Activated T-cell treated with anti-CD3 and anti-CD28 coated beads, Interleukin-2, amount 50 U/mL, for 48 hours (primary cell): ENCODE measurements around the gene OPN1MW2.
"Not testable (repeated sequence)": the region's sequence is repeated elsewhere in the genome, so short reads cannot be mapped to it uniquely, and the experiment has no call there.

Experiments
- DNase-seq, 2 experiments: peaks; one replicate each; pipeline ENCODE4 v3.0.0-alpha.2; 2020

OPN1MW2 gene

DNA sequence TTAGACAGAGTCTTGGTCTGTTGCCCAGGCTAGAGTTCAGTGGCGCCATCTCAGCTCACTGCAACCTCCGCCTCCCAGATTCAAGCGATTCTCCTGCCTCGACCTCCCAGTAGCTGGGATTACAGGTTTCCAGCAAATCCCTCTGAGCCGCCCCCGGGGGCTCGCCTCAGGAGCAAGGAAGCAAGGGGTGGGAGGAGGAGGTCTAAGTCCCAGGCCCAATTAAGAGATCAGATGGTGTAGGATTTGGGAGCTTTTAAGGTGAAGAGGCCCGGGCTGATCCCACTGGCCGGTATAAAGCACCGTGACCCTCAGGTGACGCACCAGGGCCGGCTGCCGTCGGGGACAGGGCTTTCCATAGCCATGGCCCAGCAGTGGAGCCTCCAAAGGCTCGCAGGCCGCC lies at the start of gene OPN1MW2:
OPN1MW2 (plus strand) TSS at position 301 of the 400 bp plus-strand sequence; CDS start at position 361, 60 bp downstream.
- not testable (repeated sequence) for DNase-seq

DNA sequence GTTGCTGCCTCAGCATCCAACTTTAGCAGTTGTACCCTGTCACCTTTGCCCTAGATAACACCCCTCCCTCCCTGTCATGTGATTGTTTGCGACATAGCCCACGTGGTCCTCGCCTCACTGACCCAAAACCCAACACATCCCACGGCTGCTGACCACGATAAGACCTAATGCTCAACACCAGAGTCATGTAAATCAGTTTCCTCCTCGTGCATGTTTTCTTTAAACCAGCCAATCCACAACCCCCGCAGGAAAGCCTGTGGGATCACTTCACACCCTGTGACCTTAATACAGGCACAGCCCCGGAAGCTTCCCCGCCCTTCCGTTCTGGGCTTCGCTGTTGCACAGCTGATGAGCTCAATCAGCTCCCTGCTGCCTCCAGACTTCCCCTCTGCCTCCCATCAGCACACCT lies 47.0 kb upstream of the OPN1MW2 start:
- DNase-seq, result not testable (repeated sequence)

DNA sequence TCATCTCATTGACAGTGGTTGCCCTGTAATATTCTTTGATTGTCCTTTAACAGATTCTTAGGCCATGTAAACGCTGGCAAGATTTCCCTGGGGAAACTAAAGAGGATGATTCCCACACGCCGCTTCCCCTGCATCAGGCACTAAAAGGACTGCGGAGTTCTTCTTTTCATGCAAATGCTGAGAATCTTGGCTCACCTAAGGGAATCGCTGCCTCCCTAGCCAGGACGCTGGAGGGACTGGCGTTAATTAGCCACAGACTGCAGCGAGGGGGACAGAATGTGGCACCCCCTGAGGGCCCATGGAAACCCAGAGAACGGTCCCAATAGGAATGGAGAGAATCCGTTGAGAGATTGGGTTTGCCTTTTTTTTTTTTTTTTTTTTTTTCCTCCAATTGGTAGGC lies 45.2 kb upstream of the OPN1MW2 start:
- not testable (repeated sequence) for DNase-seq

DNA sequence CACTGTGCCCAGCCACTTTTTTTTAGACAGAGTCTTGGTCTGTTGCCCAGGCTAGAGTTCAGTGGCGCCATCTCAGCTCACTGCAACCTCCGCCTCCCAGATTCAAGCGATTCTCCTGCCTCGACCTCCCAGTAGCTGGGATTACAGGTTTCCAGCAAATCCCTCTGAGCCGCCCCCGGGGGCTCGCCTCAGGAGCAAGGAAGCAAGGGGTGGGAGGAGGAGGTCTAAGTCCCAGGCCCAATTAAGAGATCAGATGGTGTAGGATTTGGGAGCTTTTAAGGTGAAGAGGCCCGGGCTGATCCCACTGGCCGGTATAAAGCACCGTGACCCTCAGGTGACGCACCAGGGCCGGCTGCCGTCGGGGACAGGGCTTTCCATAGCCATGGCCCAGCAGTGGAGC lies 37.3 kb upstream of the OPN1MW2 start, which contains the start of gene OPN1MW:
OPN1MW (plus strand) TSS at position 301 of the 400 bp plus-strand sequence; CDS start at position 383, 82 bp downstream.
- DNase-seq, result not testable (repeated sequence)

DNA sequence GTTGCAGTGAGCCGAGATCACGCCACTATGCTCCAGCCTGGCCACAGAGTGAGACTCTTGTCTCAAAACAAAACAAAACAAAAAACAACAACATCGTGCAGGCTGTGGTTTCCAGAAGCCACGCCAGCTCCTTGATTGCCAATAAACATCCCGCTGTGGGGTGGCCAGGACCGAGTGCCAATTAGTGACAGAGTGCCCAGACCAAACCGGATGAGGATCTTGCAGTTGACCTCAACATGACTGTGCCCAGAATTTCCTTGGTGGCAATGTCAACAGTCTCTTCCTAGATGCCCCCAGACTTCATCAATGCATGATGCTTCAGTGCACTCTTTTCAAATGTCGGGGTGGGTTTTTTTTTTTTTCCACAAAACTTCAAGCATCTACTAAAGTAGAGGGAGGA lies 35.8 kb upstream of the OPN1MW2 start:
- not testable (repeated sequence) for DNase-seq

DNA sequence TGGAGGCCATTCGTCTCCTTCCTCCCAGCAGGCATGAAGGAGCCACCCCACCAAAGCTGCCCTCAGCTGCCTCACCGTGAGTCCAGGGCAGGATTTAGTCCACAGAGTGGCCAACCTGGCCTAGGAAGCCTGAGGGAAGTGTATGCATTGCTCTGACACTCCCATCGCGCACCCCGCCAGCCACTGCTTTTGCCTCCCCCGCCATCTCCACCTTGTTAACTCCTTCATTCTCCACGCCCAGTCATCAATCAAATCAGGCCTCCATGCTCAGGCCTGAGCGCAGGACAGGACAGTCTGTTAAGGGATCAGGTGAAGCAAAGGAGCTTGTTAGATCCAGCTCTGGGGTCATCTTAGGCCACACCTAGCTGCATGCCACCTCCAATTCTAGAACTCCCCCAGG lies 26.7 kb upstream of the OPN1MW2 start:
- DNase-seq, result not testable (repeated sequence)

DNA sequence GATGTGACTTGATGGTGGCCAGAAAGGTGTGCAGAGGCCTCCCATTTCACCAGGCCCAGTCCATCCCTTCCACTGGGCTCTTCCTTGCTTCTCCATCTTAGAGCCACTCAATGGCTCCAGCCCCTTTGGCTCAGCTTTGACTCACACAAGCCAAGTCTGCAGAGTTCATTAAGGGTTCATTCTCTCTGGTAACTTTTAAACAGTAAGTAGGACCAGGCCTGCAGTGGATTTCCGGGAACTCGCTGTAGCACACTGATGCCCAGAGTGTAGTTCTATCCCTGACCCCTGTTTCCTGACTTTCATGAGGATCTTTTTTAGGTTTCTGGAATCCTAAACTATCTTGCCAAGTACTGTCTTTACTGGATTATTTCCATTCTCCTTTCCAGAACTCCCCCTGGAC lies 25.2 kb upstream of the OPN1MW2 start:
- not testable (repeated sequence) for DNase-seq

DNA sequence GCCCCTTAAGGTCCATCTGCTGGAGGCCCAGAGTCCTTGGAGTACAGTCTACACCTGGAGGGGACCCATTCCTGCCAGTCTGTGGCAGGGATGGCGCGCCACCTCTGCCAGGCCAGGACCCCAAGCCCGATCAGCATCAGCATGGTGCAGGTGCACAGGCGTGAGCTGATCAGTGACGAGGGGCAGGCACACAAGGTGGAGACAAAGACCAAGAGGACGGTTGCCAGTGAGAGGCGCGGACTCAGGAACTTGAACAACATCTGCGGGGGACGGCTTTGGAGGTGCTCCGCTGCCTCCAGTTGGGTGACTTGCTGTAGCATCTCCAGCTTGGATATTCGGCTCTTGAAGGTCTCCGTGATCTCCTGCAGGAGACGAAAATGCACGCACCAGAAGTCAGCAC lies 23.1 kb upstream of the OPN1MW2 start:
- not testable (repeated sequence) for DNase-seq

DNA sequence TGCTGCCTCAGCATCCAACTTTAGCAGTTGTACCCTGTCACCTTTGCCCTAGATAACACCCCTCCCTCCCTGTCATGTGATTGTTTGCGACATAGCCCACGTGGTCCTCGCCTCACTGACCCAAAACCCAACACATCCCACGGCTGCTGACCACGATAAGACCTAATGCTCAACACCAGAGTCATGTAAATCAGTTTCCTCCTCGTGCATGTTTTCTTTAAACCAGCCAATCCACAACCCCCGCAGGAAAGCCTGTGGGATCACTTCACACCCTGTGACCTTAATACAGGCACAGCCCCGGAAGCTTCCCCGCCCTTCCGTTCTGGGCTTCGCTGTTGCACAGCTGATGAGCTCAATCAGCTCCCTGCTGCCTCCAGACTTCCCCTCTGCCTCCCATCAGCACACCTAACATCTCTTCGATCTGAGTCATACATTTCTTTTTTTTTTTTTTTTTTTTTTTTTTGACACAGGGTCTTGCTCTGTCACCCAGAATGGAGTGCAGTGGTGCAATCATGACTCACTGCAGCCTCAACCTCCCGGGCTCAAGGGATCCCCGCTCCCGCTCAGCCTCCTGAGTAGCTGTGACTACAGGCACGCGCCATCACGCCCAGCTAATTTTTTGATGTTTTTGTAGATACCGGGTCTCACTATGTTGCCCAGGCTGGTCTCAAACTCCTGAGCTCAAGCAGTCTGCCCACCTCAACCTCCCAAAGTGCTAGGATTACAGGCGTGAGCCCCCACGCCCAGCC lies 9.7 kb upstream of the OPN1MW2 start:
- DNase-seq, result not testable (repeated sequence)

DNA sequence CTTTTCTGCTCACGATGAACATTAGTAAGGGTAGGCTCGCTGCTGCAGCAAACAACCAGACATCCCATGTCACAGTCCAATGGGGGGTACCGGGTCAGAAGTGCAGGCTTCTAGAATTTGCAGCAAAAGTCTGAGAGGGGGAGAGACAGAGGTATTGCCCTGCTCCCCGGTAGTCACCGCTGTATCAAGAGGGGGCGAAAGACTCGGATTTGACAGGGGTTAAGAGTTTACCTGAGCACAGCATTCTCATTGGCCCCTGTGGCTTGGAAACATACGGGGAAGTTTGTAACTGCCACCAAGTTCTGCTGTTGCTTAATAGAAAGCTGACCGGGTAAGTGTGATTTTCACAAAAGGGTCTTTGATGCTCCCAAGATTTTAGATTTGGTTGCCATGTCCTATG lies 8.5 kb upstream of the OPN1MW2 start:
- peak in 1 of 2 experiments; percentile 13 for DNase-seq

DNA sequence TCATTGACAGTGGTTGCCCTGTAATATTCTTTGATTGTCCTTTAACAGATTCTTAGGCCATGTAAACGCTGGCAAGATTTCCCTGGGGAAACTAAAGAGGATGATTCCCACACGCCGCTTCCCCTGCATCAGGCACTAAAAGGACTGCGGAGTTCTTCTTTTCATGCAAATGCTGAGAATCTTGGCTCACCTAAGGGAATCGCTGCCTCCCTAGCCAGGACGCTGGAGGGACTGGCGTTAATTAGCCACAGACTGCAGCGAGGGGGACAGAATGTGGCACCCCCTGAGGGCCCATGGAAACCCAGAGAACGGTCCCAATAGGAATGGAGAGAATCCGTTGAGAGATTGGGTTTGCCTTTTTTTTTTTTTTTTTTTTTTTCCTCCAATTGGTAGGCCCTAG lies 8.1 kb upstream of the OPN1MW2 start:
- not testable (repeated sequence) for DNase-seq

DNA sequence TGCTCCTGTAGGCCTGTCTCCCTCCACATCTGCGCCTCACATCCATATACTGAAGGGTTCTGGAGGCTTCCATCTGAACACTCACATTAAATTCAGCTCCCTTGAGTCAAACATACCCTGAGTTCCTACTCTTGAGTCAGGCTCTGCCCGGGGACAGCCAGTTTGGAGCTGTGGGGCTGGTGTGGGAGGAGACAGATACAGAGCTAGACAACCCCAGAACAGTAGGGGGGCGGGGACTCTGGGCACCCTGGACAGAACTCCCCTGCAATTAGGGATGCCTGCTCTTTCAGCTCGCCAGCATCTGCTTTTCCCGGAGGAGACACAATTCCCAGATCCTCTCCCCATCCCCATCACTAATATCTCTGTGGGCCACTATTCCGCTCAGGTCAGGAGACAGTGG lies 5.7 kb downstream of the OPN1MW2 start:
- DNase-seq, result not testable (repeated sequence)

DNA sequence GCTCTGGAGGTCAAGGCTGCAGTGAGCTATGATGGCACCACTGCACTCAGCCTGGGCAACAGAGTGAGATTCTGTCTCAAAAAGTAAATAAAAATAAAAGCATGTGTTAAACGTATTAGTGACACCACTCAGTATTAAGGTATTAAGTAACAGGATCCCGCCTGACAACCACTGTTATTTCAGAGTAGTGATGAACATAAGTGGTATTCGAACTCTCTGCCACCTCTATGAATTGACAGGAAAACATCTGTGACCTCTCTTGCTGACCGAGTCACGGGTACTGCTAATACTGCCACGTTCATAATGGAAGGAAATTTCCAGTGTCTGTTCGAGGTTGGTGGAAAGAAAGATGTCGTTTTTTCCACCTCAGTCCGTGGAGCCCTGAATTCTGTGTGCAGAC lies 7.2 kb downstream of the OPN1MW2 start:
- DNase-seq, result not testable (repeated sequence)

DNA sequence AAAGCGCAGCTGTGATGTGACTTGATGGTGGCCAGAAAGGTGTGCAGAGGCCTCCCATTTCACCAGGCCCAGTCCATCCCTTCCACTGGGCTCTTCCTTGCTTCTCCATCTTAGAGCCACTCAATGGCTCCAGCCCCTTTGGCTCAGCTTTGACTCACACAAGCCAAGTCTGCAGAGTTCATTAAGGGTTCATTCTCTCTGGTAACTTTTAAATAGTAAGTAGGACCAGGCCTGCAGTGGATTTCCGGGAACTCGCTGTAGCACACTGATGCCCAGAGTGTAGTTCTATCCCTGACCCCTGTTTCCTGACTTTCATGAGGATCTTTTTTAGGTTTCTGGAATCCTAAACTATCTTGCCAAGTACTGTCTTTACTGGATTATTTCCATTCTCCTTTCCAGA lies 11.9 kb downstream of the OPN1MW2 start:
- not testable (repeated sequence) for DNase-seq

DNA sequence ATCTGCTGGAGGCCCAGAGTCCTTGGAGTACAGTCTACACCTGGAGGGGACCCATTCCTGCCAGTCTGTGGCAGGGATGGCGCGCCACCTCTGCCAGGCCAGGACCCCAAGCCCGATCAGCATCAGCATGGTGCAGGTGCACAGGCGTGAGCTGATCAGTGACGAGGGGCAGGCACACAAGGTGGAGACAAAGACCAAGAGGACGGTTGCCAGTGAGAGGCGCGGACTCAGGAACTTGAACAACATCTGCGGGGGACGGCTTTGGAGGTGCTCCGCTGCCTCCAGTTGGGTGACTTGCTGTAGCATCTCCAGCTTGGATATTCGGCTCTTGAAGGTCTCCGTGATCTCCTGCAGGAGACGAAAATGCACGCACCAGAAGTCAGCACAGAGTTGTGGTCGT lies 14.1 kb downstream of the OPN1MW2 start:
- DNase-seq, result not testable (repeated sequence)

DNA sequence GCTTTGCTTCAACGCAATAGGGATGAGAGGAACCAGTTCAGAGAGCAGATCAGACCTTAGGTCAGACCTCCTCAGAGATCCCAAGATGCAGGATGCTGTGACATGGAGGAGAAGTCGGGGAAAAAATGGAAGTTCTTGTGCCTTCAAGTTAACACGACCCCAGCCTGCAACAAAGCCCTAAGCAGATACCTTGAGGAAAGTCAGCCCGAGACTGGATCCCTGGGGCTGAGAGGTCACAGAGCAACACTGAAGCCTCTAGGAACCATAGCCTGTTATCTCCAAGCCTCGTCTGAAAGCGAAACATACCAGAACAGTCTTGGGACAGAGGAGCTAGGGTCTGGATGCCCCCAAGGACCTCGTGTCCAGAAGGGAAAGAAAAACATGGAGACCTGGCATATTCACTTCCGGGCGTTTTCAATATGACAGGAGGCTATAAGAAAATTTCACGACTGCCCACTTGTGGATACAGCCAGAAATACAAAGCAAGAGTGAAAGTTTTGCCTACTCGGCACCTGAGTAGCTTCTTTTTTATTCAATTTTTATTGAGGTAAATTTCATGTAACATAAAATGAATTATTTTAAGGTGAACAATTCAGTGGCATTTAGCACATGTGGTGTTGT lies 19.5 kb downstream of the OPN1MW2 start:
- DNase-seq, result not testable (repeated sequence)

DNA sequence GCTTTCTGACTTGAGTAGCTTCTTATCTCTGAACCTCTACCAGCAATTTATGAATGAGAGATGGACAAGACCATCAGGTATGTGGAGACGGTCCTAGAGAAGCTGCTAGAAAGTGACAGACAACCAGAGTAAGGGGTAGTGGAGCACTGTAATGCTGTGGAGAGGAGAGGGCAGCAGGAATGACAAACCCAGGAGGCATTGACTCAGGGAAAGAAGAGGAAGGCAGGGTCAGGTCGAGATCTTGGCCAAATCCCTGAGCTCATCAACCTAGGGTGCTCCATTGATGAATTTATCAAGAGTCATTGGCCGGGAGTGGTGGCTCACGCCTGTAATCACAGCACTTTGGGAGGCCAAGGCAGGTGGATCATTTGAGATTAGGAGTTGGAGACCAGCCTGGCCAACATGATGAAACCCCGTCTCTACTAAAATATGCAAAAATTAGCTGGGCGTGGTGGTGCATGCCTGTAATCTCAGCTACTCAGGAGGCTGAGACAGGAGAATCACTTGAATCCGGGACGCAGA lies 20.5 kb downstream of the OPN1MW2 start:
- not testable (repeated sequence) for DNase-seq

DNA sequence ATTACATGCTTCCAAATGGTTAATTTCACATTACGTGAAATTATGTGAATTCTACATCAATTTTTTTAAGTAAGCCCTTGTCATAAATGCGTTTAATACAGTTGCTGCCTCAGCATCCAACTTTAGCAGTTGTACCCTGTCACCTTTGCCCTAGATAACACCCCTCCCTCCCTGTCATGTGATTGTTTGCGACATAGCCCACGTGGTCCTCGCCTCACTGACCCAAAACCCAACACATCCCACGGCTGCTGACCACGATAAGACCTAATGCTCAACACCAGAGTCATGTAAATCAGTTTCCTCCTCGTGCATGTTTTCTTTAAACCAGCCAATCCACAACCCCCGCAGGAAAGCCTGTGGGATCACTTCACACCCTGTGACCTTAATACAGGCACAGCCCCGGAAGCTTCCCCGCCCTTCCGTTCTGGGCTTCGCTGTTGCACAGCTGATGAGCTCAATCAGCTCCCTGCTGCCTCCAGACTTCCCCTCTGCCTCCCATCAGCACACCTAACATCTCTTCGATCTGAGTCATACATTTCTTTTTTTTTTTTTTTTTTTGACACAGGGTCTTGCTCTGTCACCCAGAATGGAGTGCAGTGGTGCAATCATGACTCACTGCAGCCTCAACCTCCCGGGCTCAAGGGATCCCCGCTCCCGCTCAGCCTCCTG lies 28.0 kb downstream of the OPN1MW2 start:
- DNase-seq, result not testable (repeated sequence)

DNA sequence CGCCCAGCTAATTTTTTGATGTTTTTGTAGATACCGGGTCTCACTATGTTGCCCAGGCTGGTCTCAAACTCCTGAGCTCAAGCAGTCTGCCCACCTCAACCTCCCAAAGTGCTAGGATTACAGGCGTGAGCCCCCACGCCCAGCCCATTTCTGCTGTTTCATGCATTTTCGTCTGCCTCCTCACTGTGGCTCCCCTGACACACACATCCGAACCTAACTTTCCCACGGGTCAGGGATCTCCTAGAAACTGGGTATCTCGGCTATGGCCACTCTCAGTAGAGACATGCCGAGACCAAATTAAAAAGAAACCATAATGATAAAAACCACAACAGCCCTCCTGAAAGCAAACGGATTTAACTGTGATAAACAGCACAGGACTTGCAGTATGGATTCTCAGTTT lies 28.5 kb downstream of the OPN1MW2 start:
- not testable (repeated sequence) for DNase-seq

DNA sequence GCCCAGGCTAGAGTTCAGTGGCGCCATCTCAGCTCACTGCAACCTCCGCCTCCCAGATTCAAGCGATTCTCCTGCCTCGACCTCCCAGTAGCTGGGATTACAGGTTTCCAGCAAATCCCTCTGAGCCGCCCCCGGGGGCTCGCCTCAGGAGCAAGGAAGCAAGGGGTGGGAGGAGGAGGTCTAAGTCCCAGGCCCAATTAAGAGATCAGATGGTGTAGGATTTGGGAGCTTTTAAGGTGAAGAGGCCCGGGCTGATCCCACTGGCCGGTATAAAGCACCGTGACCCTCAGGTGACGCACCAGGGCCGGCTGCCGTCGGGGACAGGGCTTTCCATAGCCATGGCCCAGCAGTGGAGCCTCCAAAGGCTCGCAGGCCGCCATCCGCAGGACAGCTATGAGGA lies 37.7 kb downstream of the OPN1MW2 start, which contains the start of gene OPN1MW3:
OPN1MW3 (plus strand) TSS at position 301 of the 400 bp plus-strand sequence; CDS start at position 339, 38 bp downstream.
- DNase-seq, result not testable (repeated sequence)

DNA sequence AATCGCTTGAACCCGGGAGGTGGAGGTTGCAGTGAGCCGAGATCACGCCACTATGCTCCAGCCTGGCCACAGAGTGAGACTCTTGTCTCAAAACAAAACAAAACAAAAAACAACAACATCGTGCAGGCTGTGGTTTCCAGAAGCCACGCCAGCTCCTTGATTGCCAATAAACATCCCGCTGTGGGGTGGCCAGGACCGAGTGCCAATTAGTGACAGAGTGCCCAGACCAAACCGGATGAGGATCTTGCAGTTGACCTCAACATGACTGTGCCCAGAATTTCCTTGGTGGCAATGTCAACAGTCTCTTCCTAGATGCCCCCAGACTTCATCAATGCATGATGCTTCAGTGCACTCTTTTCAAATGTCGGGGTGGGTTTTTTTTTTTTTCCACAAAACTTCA lies 39.2 kb downstream of the OPN1MW2 start:
- not testable (repeated sequence) for DNase-seq

DNA sequence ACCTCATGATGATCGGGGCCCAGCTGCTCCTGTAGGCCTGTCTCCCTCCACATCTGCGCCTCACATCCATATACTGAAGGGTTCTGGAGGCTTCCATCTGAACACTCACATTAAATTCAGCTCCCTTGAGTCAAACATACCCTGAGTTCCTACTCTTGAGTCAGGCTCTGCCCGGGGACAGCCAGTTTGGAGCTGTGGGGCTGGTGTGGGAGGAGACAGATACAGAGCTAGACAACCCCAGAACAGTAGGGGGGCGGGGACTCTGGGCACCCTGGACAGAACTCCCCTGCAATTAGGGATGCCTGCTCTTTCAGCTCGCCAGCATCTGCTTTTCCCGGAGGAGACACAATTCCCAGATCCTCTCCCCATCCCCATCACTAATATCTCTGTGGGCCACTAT lies 43.5 kb downstream of the OPN1MW2 start:
- not testable (repeated sequence) for DNase-seq

DNA sequence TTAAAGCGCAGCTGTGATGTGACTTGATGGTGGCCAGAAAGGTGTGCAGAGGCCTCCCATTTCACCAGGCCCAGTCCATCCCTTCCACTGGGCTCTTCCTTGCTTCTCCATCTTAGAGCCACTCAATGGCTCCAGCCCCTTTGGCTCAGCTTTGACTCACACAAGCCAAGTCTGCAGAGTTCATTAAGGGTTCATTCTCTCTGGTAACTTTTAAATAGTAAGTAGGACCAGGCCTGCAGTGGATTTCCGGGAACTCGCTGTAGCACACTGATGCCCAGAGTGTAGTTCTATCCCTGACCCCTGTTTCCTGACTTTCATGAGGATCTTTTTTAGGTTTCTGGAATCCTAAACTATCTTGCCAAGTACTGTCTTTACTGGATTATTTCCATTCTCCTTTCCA lies 49.7 kb downstream of the OPN1MW2 start:
- not testable (repeated sequence) for DNase-seq
